Stimulated activated CD8-positive, alpha-beta memory T cell treated with anti-CD3 and anti-CD28 coated beads, Interleukin-4, amount 100 ng/mL, for 4 hours (primary cell): ENCODE data around the gene LTBP2.

Experiments used
- DNase-seq, 2 donors: peaks; one replicate each; pipeline ENCODE4 v3.0.0-alpha.2; 2020; ENCODE audit warnings: low read depth in 2 of 2, low spot score in 1 of 2

LTBP2 gene

DNA sequence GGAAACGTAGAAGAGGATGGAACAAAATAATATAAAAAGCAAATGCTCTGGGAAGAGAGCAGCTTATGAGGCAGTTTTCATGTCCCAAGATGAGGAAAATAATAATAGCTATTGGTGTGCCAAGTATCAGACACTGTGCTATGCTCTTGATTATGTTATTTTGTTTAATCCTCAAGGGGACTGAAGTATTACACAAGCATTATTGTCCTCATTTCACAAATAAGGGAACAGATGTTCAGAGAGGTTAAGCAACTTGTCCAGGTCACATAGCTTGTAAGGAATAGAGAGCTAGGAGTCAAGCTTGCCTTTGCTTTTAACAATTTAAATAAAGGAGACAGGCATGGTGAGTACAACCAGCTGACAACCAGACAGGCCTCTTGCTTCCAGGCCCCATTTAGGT is 26.9 kb upstream of the LTBP2 start:
- DNase-seq, result no peak

DNA sequence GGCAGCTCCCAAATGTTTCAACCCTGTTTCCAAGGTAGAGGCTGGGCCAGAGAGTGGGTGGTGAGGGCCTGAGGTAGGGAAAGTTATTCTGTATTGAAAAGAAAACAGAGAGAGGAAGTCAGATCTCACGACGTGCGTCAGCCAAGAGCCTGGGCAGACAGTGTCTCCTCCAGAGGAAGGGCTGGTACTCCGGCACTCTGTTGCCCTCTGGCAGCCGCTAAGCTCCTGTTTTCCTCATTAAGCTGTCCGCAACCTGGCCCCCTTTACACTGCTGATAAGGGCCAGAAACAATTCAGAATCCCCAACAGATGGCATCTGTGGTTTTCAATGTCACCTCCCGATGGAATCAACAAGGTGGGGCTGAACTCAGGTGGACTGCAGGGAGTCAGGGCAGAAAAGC is 26.0 kb upstream of the LTBP2 start:
- no peak for DNase-seq

DNA sequence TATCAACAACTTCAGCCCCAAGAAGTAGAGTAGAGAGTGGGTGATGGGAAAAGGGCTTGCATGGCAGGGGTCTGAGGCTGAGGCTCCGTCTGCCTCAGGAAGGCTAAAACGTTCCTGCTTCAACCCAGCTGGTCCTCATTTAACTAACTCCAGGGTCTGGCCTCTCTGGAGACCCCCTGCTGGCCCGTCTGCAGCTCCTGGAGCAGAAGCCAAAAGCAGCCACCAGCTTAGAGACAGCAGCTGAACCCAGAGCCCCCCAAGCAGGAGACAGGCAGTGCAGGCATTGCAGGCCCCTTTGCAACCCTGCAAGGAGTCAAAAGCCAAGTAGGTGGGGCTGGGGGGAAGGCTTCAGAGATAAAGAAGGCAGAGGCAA is 25.1 kb upstream of the LTBP2 start:
- no peak for DNase-seq

DNA sequence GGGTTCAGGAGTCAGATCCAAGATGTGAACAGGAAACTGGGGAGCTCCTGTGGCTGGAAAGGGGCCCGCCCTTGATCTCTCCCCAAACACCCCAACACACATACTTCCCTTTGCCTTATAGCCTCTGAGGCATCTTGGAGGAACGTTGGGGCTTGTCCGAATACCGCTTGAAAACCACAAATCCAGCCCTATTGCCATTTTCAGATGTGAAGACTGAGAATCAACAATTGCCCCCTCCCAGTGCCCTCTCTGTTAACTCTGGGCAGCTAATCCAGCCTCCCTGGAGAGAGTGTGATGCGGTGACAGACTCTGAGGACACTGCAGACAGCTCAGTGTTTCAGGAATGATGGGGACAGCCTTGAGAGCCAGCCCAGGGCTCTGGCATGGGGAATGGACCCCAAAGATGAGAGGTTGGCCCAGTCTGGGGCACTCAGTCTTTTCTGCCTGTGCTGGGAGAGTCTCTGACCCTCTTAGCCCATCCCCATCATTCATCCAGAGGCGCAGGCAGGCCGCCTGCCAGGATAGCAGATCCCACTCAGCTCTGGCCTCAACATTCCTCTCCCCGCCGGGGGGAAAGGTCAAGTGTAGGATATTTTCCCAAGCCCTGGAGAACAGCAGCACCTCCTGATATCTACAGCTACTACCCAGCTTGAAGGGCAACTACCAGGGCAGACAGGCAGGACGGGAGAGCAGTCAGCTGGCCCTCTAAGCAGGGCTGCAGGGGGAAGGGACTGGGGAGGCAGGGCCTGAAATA is 24.6 kb upstream of the LTBP2 start:
- DNase-seq, result no peak

DNA sequence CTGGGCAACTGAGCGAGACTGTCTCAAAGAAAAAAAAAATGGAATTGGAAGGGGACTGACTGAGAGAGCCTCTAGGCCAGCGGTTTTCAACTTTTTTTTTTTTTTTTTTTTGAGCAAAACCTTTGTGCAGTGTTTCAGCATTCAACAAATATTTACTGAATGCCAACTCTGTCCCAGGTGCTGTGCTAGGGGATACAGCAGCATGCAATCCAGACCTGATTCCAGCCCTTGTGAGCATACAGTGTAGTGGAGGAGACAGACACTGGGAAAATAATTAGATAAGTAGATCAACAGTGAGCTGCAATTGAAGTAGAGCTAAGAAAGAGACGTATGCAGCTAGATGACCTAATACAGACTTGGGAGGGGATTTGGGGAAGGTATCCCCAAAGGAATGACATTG is 23.8 kb upstream of the LTBP2 start:
- DNase-seq, result no peak

DNA sequence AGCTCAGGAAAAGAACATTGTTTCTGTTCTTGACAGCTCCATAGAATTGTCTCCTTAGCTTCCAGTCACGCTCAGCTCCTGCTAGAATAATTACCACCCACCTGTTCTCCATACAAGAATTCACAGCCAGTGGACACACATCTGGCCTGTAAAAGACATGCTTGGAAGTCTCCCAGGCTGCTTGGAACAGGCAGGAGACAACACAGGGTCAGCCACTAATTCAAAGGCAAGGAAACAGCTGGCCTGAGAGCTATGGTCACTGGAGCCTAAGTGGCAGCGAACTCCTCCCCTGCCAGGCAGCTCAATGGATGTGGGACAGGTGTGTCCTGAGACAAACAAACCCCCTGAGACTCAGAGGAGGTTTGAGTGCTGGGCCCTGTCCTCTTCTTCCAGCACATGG is 22.9 kb upstream of the LTBP2 start:
- no peak for DNase-seq

DNA sequence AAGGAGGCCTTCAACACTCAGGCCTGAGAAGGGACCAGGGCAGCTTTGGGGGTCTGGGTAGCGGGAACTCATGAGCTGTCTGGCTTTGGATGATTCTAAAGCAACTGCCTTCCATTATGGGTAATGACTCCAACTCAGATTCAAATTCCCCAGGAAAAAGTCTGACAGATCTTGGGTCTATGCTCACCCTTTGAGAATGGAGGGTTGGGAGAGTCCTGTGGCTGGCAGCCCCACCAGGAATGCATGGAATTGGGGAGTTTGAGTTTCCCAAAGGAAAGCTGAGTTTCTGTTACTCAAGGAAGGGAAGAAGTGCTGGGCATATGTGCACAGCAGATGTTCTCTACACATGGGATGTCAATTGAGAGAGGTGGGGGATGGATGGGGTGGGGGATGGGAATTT is 22.4 kb upstream of the LTBP2 start:
- DNase-seq, result no peak

DNA sequence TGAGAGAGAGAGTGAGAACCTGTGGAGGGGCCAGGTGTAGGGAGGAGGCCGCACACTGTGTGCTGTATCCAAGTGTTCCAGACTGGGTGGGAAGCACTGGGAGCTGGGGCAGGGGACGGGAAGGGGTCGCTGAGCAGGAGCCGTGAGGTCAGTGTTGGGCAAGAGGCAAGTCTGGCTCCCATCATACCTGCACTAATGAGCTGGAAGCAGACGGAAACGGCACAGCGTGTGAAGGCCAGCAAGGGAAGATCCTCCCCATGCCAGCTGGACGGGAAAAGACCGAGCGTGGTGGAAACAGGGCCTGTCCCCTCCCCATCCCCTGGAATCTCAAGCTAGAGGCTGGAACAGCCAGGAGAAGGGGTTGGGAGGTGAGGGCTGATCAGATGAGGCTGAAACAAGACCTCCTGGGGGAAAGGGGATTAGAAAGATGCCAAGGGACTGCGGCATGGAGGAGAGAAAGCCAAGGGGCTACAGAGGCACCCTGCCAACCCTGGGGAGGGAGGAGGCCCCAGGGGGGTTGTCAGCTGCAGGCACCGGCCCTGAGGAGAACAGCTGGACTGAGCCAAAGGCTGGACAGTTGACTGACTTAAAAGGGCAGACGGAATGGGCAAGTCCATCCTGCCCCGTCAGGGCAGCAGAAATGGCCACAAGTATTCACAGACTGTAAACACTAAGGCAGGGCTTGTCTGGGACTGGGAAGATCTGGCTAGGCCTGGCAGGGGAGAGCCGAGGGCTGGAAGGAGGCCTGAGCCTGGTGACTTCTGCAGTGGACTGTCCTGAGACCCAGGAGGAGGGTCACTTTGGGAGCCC is 19.0 kb upstream of the LTBP2 start:
- DNase-seq, result no peak

DNA sequence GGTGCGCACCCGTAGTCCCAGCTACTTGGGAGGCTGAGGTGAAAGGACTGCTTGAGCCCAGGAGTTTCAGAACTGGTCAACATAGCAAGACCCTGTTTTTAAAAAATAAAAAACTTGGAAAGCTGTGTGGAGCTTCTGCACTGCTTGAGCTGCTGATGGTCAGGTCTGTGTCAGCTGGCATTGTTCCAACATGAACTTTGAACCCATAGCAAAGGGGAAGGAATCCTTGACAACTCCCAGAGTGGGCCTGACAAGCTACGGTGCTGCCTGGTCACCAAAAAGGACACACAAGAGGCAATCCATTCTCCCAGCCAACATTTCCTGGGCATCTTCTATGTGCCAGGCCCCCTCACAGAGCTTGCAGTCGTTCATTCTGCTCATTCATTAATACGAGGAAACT is 16.4 kb upstream of the LTBP2 start:
- no peak for DNase-seq

DNA sequence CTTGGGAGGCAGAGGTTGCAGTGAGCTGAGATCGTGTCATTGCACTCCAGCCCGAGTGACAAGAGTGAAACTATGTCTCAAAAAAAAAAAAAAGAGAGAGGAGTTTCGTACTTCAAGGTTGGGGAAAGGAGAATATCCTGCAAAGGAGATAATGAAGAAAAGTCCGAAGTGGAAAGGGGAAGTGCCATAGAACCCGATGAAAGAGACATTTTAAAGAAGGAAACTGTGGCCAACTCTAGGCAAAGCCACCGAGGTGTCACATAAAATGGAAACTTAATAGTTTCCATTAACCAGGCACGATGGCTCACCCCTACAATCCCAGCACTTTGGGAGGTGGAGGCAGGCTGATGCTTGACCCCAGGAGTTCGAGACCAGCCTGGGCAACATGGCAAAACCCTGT is 15.0 kb upstream of the LTBP2 start:
- DNase-seq, result no peak

DNA sequence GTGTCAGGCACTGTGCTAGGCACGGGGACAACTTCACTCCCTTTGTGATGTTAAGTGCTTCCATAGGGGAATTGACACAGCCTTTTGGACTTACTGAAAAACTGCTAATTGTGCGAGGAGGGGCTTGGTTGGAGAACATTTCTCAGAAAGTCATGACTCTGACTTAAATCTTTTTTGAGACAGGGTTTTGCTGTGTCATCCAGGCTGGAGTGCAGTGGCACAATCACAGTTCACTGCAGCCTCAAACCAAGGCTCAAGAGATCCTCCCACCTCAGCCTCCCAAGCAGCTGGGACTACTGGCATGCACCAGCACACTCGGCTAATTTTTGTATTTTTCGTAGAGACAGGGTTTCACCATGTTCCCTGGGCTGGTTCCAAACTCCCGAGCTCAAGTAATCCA is 10.2 kb upstream of the LTBP2 start:
- DNase-seq, result no peak

DNA sequence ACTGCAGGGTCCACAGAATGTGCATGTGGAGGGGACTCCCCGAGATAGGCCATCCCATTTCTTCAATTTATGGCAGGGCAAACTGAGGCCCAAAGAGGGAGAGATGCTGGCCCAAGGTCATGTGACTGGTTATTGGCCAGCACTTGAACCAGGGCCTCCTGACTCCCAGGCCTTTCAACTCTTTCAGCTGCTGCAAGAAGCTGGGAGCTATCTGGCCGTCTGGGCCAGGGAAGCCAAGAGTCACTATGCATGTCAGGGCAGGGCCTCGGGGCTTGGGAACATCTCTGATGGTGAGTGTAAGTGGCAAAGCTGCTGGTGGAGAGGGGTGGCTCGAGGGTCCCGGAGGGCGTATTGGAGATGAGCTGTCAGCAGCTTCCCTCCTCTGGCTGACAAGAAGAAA is 9.5 kb upstream of the LTBP2 start:
- no peak for DNase-seq

DNA sequence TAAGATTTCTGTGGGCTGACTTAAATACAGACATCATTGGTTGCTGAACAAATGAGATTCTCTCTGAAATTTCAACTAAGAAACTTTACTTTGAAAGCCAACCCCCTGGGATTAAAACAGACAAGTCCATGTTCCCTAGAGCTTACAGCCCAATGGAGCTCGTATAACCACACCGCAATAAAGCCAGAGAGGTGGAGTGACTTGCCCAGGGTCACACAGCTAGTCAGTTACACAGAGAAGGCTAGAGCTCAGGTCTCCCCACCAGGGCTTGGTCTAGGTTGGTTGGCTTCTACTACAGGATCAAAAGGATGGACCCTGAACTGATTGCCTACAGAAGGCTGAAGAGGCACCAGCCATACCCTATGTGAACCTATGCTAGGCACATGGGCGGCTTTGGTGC is 8.9 kb upstream of the LTBP2 start:
- no peak for DNase-seq

DNA sequence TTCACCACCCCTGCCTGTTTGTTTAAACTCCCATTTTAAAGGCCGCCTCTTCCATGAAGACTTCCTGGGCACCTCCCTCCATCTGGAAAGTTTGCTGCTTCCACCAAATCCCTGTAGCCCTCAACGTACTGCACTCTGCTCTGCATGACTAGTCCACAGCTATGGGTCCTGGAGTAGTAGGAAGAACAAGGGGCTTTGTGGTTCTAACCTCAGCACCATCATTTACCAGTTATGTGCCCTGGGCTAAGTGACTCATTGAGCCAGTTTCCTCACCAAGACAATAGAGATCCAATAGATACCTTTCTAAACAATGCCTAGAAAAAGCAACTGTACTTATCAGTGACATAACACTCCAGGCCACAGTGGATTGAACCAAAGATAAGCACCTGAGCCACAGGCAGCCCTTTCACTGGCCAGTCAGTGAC is 8.5 kb upstream of the LTBP2 start:
- peak in 1 of 2 donors; percentile 30 for DNase-seq

DNA sequence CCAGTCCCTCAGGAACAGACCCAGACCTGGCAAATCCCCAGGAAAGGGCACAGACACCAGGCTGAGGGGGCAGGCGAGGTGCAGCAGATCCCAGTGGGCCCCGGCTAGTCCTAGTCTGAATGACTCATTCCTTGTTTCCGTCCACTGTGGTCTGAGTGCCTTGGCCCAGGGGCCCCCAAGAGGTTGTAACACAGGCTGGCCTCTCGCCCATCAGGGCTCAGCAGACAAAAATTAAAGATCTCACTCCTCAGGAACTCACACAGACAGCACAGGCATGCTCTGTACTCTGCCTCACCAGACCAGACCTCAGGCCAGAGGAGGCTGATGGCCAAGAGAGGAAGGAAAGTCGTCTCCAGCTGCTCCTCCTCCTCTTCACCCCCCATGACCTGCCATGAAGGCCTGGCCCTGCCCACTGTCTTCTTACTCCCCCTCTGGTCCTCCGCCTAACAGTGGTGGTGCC is 7.7 kb upstream of the LTBP2 start:
- DNase-seq, result no peak

DNA sequence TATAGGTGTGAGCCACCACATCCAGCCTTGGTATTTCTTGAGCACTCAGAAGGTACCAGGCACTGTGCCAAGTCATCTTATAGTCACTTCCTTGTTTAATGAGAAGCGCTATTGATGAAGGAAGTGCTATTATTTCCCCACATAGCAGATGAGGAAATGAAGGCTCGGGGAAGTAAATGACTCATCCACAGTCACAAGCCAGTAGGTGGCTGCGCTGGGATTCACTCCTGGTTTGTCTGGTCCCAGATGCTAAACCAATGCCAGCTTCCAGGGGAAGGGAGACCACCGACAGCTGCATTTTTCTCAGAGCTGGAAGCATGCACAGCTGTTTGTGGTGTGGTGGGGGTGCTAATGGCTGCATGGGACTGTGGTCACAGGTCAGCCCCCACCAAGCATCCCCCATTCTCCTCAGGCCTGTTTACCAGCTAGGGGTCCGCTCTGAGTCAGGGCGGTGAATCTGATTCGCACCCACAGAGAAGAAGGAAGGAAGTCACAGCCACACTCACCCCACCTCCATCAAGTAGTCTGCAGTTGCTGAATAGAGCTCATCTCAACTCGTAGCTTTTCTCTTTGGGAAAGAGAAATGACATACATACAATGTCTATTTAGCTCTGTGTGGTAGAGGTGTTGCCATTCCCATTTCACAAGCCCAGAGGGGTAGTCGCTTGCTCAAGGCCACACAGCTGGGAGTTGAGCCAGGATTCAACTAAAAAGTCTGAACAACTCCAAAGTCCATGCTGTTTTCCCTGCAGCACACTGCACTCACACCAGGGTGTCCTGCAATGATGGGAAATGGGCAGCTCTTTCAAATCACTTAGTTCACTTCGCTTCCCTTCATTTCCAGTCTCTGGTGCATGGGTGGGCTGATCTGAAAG is 6.3 kb upstream of the LTBP2 start:
- DNase-seq, result peak; percentile 31 to 61

DNA sequence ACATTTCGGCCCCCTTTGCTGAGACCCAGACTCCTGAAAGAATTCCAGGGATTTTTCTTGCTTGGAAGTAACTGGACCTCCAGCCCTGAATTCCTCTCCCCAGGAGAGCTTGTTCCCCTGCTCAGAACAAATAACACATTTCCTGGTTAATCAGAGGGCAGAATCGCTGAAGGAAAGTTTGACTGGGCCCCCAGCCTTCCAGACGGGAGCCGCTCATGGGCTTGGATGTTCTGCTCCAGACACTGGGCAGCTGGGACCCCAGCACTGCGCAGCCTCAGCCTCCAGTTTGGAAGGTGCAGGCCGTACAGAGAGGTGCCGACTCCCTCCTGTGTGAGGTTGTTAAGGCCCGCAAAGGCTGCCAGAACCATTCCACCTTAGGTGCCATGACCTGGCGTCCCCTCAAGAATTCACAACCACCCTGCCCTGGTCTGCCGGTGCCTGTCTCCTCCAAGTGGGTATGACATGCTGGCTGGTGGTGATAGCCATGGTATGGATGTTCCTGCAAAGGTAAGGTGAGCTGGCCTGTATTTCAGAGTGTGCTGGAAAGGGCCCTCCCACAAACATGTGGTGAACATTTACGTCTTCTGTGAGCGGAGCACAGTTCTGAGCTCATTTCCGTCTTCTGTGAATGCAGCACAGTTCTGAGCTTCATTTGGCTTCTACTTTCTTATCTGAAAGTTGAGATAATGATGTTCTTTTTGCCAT is 5.1 kb upstream of the LTBP2 start:
- DNase-seq, result no peak

DNA sequence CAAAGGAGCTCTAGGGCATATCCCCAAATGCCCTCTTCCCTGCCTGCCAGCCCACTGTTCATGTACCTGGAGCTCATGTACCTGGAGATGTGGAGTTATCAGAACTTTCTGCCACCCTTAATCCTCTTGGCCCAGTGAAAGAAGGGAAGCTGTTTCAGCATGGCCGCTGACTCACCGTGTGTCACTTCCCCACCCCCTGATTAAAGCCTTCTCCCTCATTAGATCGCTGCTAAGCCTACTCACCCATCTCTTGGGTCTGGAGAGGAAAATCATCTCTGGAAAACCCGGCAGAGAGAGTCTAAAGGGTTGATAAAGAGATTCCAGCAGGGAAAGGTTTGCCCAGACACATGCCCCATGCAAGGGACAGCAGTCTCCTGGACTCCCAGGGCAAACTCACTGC is 4.5 kb upstream of the LTBP2 start:
- DNase-seq, result no peak

DNA sequence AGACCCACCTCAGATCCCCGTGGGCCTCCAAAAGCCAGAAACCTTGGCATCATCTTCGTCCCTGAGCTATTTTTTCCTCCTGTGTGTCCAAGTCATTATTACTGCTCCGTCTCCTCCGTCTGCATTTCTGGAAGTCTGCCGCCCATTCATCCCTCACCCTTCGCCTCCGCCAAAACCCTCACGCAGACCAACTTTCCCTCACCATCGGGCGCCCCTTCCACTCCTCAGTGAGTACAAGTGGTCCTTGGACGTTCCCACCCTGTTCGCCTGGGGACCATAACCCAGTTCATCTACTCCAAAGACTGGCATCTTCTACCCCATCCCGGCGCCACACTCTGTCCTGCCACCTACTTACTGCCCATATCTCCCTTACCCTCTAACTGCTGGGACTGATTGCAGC is 3.7 kb upstream of the LTBP2 start:
- no peak for DNase-seq

DNA sequence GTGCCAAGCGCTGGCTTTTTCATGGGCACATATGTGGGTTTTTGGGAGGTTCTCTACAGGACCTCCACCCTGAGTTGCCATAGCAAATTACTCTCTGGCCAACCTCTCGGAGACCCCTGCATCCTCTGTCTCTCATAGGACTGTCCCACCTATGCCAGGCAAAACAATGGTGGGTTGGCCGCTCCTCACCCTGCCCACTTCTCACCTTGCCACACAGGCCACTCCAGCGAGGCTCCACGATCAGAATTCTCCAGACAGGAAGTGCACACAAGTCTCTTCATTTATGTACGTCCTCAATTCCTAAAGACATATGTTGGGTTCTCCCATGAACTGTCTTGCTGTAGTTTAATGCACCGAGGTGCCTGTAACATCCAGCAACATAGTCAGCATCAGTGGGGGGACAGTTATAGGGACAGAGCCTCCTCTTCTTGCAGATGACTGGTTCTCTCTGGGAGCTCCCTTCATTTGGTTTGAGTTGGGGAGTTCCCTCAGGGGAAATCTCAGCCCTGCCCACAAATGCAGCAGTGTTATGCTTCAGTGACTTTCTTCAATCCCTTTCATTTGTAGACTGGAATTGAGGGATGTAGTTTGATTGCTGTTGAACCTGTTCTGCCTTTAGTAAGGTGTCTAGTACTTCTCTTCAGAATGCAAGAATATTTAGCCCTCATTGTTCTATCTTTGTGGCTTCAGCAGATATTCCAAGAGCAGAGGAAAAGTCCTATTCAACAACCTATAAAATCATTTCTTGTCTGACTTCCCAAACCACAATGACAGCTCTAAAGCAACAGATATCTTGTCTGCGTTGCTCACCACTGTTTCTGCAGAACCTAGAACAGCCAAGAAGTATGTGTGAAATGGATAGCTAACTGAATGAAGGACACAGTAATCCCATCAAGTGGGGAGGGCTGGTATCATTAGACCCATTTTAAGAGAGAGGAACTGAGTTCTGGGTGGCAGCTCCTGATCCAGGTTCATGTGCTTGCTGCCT is 2.8 kb upstream of the LTBP2 start:
- DNase-seq, result no peak
